CD4-positive, alpha-beta T cell treated with Interleukin-1 beta for 1 hour (primary cell): Measurements from ENCODE around the gene ZFP3.
"Not testable (repeated sequence)": the region's sequence is repeated elsewhere in the genome, so short reads cannot be mapped to it uniquely, and the experiment has no call there.

Experiments used
- DNase-seq, 2 donors: peaks; one replicate each; pipeline ENCODE4 v3.0.0-alpha.2; 2020 to 2022

ZFP3 gene

GRCh38 chr17:5126719-5127488 lies 48.6 kb downstream of the ZFP3 start:
- DNase-seq, result no peak

- DNase-seq, result no peak
Observed at GRCh38 chr17:5127910-5128309, 49.6 kb downstream of the ZFP3 start.

GRCh38 chr17:5128387-5128786 lies 50.1 kb downstream of the ZFP3 start:
- not testable (repeated sequence) for DNase-seq

GRCh38 chr17:5128905-5129535 lies 50.8 kb downstream of the ZFP3 start:
- no peak for DNase-seq

GRCh38 chr17:5129770-5130169 lies 51.5 kb downstream of the ZFP3 start:
- DNase-seq, result not testable (repeated sequence)

- not testable (repeated sequence) for DNase-seq
Observed at GRCh38 chr17:5130261-5130660, 52.0 kb downstream of the ZFP3 start.

GRCh38 chr17:5130687-5131086 lies 52.4 kb downstream of the ZFP3 start:
- DNase-seq, result not testable (repeated sequence)

- DNase-seq, result no peak
Observed at GRCh38 chr17:5131146-5131715, 53.0 kb downstream of the ZFP3 start.

- DNase-seq, result not testable (repeated sequence)
Observed at GRCh38 chr17:5131799-5132502, 53.7 kb downstream of the ZFP3 start.

GRCh38 chr17:5132503-5133225 lies 54.4 kb downstream of the ZFP3 start:
- not testable (repeated sequence) for DNase-seq

GRCh38 chr17:5133311-5133710 lies 55.0 kb downstream of the ZFP3 start:
- no peak for DNase-seq

- DNase-seq, result not testable (repeated sequence)
Observed at GRCh38 chr17:5133961-5134360, 55.7 kb downstream of the ZFP3 start.

GRCh38 chr17:5134571-5134970 lies 56.3 kb downstream of the ZFP3 start:
- DNase-seq, result not testable (repeated sequence)

GRCh38 chr17:5135131-5135712 lies 57.0 kb downstream of the ZFP3 start:
- DNase-seq, result not testable (repeated sequence)

GRCh38 chr17:5135726-5136579 lies 57.7 kb downstream of the ZFP3 start:
- DNase-seq, result no peak

- not testable (repeated sequence) for DNase-seq
Observed at GRCh38 chr17:5136580-5137412, 58.5 kb downstream of the ZFP3 start.

- not testable (repeated sequence) for DNase-seq
Observed at GRCh38 chr17:5137511-5138197, 59.4 kb downstream of the ZFP3 start.

GRCh38 chr17:5138198-5138544 lies 59.9 kb downstream of the ZFP3 start:
- DNase-seq, result not testable (repeated sequence)

GRCh38 chr17:5138616-5139457 lies 60.6 kb downstream of the ZFP3 start:
- no peak for DNase-seq
